SU-DHL-6 (cell line): Measurements from ENCODE around the gene SIRT6.

ENCODE experiments used
- H2AFZ ChIP-seq: fragments of 200-600 bp; sonication (generic); 2 replicates; pipeline ENCODE4 v1.6.1; 2014; ENCODE audit warnings: low read depth, mild to moderate bottlenecking, moderate library complexity, mixed read lengths, antibody characterized with exemption, low read length; ENCODE audit not compliant: severe bottlenecking
- H3F3A ChIP-seq: fragments of 200-600 bp; shearing (Covaris generic); 2 replicates; pipeline ENCODE4 v1.6.0; 2016; ENCODE audit warnings: antibody characterized with exemption, mild to moderate bottlenecking; ENCODE audit not compliant: insufficient read depth
- H3K27ac ChIP-seq: fragments of 200-600 bp; sonication (generic); 2 replicates; pipeline ENCODE4 v1.5.1; 2016; ENCODE audit warnings: low read depth, mild to moderate bottlenecking, low read length, moderate library complexity, mixed read lengths
- H3K27me3 ChIP-seq: fragments of 200-600 bp; sonication (generic), shearing (Covaris generic); 2 replicates; pipeline ENCODE4 v1.6.0; 2014; ENCODE audit warnings: mild to moderate bottlenecking, low read length
- H3K36me3 ChIP-seq: fragments of 200-600 bp; sonication (generic); 2 replicates; pipeline ENCODE4 v1.6.1; 2014; ENCODE audit warnings: mild to moderate bottlenecking, low read length, mixed read lengths
- H3K4me2 ChIP-seq: fragments of 300-600, 200-600 bp; shearing (Covaris generic), sonication (generic); 2 replicates; pipeline ENCODE4 v1.6.0; 2014; ENCODE audit warnings: low read length, low read depth, mild to moderate bottlenecking; ENCODE audit not compliant: poor library complexity, severe bottlenecking
- H3K4me3 ChIP-seq: fragments of 200-600 bp; sonication (generic); 2 replicates; pipeline ENCODE4 v1.5.1; 2014; ENCODE audit warnings: antibody characterized with exemption, low read length, mild to moderate bottlenecking, mixed read lengths; ENCODE audit not compliant: insufficient read depth, poor library complexity, severe bottlenecking
- H3K79me2 ChIP-seq: fragments of 200-600 bp; sonication (generic); 2 replicates; pipeline ENCODE4 v1.6.1; 2014; ENCODE audit warnings: mild to moderate bottlenecking, low read length, moderate library complexity; ENCODE audit not compliant: insufficient read depth
- H3K9ac ChIP-seq: fragments of 200-600 bp; sonication (generic); 2 replicates; pipeline ENCODE4 v1.7.0; 2014; ENCODE audit warnings: mild to moderate bottlenecking, low read length
- H3K9me2 ChIP-seq: fragments of 200-600 bp; sonication (generic); replicated peaks from 2 replicates; pipeline ENCODE4 v1.6.1; 2014; ENCODE audit warnings: low read length; ENCODE audit not compliant: insufficient read depth
- H3K9me3 ChIP-seq: fragments of 200-600 bp; sonication (generic); 2 replicates; pipeline ENCODE4 v1.6.1; 2014; ENCODE audit warnings: low read length, mixed read lengths; ENCODE audit not compliant: insufficient read depth
- H4K20me1 ChIP-seq: fragments of 200-600 bp; sonication (generic); 2 replicates; pipeline ENCODE4 v1.6.1; 2014; ENCODE audit warnings: low read depth, mild to moderate bottlenecking, antibody characterized with exemption, low read length, moderate library complexity, mixed read lengths
- CTCF ChIP-seq: fragments of 200-600 bp; sonication (generic); IDR thresholded peaks from one replicate; pipeline ENCODE4 v1.5.1; 2017; ENCODE audit warnings: antibody characterized with exemption, mild to moderate bottlenecking, low read length, moderate library complexity; ENCODE audit not compliant: insufficient read depth, poor library complexity, severe bottlenecking
- EZH2phosphoT487 ChIP-seq: fragments of 200-600 bp; sonication (generic), shearing (Covaris generic); conservative IDR thresholded peaks from 2 replicates; pipeline ENCODE4 v1.6.1; 2018; ENCODE audit warnings: mild to moderate bottlenecking, antibody characterized with exemption, low read length, moderate library complexity, mixed read lengths

The SIRT6 gene

GRCh38 chr19:4200940-4201542 lies 18.7 kb upstream of the SIRT6 start:
- H3K9me2 ChIP-seq: no peaks in the 10 kb centered on the region
- no peak overlapping the region for H2AFZ ChIP-seq
- H3K79me2 ChIP-seq: no peaks in the 10 kb centered on the region
- H3K27ac ChIP-seq: no peak overlapping the region
- H4K20me1 ChIP-seq: 0 out of 2 replicates have a peak, but pooled peaks cover 3% of the 10 kb centered on the region
- H3K27me3 ChIP-seq: no peaks in the 10 kb centered on the region
- no peak overlapping the region for H3K4me2 ChIP-seq
- no peak overlapping the region for H3K9ac ChIP-seq
- H3K4me3 ChIP-seq: no peak overlapping the region
- no peaks in the 10 kb centered on the region for H3F3A ChIP-seq
- TF ChIP-seq CTCF (no peak), EZH2phosphoT487 (no peak)
- H3K9me3 ChIP-seq: peaks cover 5% of the 10 kb centered on the region; the same call in 1 of the 2 replicates
- no peaks in the 10 kb centered on the region for H3K36me3 ChIP-seq

GRCh38 chr19:4199699-4200293 lies 17.4 kb upstream of the SIRT6 start:
- H3K9ac ChIP-seq: no peak overlapping the region
- H2AFZ ChIP-seq: no peak overlapping the region
- H3K36me3 ChIP-seq: no peaks in the 10 kb centered on the region
- TF ChIP-seq CTCF (no peak), EZH2phosphoT487 (no peak)
- H3K27ac ChIP-seq: no peak overlapping the region
- no peak overlapping the region for H3K4me3 ChIP-seq
- no peaks in the 10 kb centered on the region for H3F3A ChIP-seq
- H3K9me3 ChIP-seq: peaks cover 5% of the 10 kb centered on the region; the same call in 1 of the 2 replicates
- H3K79me2 ChIP-seq: no peaks in the 10 kb centered on the region
- 0 out of 2 replicates have a peak, but pooled peaks cover 3% of the 10 kb centered on the region for H4K20me1 ChIP-seq
- no peaks in the 10 kb centered on the region for H3K9me2 ChIP-seq
- H3K27me3 ChIP-seq: no peaks in the 10 kb centered on the region
- no peak overlapping the region for H3K4me2 ChIP-seq

GRCh38 chr19:4198467-4199126 lies 16.2 kb upstream of the SIRT6 start:
- Histone ChIP-seq H3K9ac (no peak overlapping the region), H4K20me1 (0 out of 2 replicates have a peak, but pooled peaks cover 3% of the 10 kb centered on the region), H3K4me3 (no peak overlapping the region), H3K27me3 (no peaks in the 10 kb centered on the region), H3F3A (no peaks in the 10 kb centered on the region), H3K27ac (no peak overlapping the region), H3K79me2 (no peaks in the 10 kb centered on the region), H3K4me2 (no peak overlapping the region), H3K36me3 (no peaks in the 10 kb centered on the region), H2AFZ (no peak overlapping the region), H3K9me2 (no peaks in the 10 kb centered on the region), H3K9me3 (peaks cover 5% of the 10 kb centered on the region; the same call in 1 of the 2 replicates)
- TF ChIP-seq EZH2phosphoT487: no peak
- no peak for TF ChIP-seq CTCF
